Measurements from ENCODE around the gene PDXK.

GRCh38 chr21:43771199-43771675 is 52.3 kb downstream of the PDXK start:
- TF ChIP-seq, protein P1, sequence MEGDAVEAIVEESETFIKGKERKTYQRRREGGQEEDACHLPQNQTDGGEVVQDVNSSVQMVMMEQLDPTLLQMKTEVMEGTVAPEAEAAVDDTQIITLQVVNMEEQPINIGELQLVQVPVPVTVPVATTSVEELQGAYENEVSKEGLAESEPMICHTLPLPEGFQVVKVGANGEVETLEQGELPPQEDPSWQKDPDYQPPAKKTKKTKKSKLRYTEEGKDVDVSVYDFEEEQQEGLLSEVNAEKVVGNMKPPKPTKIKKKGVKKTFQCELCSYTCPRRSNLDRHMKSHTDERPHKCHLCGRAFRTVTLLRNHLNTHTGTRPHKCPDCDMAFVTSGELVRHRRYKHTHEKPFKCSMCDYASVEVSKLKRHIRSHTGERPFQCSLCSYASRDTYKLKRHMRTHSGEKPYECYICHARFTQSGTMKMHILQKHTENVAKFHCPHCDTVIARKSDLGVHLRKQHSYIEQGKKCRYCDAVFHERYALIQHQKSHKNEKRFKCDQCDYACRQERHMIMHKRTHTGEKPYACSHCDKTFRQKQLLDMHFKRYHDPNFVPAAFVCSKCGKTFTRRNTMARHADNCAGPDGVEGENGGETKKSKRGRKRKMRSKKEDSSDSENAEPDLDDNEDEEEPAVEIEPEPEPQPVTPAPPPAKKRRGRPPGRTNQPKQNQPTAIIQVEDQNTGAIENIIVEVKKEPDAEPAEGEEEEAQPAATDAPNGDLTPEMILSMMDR (IDR thresholded peaks at IDR 0.05; ENCODE audit: poor library complexity): no peak
- no peak for TF ChIP-seq EZH2phosphoT487 (IDR thresholded peaks at IDR 0.05; ENCODE audit: low read depth, severe bottlenecking, unreplicated experiment)
- TF ChIP-seq EZH2 (IDR thresholded peaks at IDR 0.05; ENCODE audit: borderline replicate concordance): no peak
